ENCODE measurements around the gene PLIN1.

The PLIN1 gene

DNA sequence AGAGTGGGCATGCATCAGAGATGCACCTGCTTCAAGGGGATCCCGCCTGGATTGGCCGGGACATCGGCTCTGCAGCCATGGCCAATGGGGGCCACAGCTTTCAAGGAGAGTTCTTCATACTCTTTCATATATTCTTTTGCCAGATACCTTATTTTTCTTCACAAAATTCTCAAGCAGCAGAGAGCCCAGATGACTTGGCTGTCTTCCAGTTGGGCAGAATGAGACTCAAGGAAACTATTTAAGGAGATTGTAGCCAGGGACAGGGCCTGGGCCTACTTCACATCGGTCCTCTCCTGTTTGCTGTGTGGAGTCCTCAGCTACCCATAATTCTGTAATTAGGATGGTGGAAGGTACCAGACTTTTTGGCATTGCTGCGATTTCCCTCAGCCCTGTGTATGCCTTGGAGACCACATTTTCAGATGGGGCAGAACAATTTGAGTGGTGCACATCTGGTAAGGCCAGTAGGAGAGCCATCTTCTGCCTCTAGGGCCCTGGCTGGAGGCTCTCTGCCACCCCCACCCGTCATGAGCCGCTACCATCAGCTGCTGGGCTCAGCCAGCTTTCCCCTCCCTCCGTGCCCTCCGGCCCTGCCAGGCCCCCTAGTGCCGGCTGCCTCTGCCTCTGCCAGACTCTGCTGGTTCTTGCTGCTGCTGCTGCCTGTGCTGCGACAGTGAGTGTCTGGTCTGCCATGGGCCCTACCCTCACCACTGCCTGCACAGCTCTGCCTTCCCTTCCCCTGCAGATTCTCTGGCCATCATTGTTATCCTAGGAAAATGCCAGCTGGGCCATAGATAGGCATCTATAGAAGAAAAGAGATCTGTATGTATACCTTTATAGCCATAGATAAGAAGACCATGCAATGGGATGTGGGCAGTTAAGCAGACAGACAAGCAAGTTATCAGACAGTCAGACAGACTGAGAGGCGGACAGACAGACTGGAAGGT is 6.7 kb downstream of the PLIN1 start:
- no peak for DNase-seq (ENCODE audit: low read depth)

DNA sequence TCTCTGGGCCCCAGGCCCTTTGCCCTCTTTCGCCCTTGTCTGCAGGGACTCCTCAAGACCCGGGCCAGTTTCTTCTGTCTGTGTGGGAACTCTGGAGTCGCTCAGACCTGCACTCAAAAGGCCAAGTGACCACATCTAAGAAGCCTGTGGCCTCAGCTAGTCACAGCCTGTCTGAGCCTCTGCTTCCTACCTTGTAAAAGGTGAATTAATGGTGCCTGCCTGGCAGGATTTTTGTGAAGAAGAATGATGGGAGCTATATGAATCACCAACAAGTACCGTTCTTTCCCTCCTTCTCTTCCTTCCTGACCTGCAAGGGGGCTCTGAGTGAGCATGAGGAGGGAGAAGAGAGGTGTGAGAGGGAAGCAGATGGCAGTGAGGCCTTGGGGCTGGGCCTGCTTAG is 7.5 kb downstream of the PLIN1 start:
- DNase-seq (ENCODE audit: low read depth), result no peak

DNA sequence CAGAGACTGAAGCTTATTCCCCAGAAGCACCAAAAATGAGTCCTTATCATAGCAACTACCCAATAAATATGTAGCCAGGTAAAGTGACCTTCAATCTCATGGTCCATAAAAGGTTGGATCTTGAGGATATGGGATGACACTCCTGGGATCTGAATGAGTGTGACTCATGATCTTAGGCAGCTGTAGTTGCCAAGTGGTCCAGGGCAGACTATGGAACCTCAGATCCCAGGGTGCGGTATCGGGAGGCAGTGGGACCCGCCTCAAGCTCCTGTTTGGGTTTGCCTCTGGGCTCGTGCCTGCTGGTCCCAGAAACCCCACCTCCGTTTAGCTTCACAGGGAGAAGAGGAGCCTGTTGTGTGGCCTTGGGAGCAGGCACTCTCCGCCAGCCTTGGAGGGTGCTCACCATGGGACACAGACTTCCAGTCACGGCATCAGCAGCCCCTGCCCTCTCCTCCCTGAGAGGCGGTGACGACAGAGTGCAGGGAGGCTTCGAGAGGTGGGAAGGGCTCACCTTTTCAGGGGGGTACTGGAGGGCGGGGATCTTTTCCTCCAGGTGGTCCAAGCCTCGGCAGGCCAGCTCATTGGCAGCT is 8.1 kb downstream of the PLIN1 start:
- no peak for DNase-seq (ENCODE audit: low read depth)

DNA sequence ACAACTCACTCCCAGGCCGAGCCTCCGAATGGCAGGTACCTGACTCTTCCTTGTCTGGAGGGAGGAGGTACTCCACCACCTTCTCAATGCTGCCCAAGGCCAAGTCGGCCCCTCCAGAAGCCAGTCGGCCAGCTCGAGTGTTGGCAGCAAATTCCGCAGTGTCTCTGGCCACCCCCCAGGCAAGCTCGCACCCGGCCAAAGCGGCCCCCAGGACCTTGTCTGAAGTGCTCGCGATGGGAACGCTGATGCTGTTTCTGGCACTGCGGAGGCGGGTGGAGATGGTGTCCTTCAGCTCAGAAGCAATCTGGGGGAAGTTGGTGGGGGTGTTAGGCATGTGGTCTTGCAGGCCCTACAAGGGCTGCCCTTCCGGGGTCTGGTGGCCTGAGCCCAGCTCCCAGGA is 9.2 kb downstream of the PLIN1 start:
- no peak for DNase-seq (ENCODE audit: low read depth)

DNA sequence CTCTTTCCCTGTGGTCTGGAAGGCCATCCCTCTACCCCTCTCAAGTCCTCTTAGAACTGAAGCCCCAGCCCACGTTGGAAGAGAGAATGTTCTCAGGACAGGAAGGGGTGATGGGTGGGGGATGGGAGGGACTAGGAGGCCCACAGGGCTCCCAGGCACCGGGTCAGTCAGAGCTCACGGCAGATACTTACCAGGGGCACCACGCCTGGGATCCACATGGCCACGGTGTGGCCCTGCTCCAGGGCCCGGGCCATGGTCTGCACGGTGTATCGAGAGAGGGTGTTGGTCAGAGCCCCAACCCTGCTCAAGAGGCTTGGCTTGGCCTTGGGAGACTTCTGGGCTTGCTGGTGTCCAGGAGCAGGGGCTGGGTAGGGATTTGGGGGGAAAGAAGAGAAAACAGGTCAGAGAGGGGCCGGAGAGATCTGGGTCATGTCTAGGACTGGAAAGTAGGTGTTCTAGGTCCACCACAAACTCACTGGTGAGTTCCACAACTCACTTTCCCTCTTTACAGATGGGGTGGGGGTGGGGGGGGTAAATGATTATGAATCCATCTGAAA is 9.8 kb downstream of the PLIN1 start:
- DNase-seq (ENCODE audit: low read depth), result no peak

DNA sequence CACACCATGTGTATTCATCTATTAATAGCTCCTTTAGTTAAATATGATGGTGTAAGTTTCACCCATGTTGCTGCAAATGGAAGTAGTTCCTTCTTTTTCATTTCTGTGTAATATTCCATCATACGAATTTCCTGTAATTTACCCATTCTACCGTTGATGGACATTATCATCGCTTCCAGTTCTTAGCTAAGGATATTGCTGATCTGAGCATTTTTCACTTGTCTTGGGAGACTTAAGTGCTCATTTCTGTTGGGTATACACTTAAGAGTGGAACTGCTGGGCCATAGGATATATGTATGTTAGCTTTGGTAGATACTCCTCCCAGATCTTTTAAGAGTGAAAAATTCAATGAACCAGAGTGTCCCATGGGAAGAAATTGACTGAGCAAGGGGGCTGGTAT is 11.0 kb downstream of the PLIN1 start:
- no peak for DNase-seq (ENCODE audit: low read depth)

DNA sequence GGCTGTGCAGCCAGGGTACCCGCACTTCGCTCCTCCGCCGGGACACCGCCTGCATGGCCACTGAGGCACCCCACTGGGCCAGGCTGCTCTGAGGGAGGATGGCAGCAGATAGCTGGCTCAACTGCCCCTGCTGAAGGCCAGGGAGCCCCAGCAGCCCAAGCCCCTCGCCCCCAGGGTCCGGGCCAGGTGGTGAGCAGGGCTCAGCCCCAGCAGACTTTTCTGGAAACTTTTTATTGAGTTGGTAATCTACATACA is 11.5 kb downstream of the PLIN1 start:
- DNase-seq (ENCODE audit: low read depth), result no peak

DNA sequence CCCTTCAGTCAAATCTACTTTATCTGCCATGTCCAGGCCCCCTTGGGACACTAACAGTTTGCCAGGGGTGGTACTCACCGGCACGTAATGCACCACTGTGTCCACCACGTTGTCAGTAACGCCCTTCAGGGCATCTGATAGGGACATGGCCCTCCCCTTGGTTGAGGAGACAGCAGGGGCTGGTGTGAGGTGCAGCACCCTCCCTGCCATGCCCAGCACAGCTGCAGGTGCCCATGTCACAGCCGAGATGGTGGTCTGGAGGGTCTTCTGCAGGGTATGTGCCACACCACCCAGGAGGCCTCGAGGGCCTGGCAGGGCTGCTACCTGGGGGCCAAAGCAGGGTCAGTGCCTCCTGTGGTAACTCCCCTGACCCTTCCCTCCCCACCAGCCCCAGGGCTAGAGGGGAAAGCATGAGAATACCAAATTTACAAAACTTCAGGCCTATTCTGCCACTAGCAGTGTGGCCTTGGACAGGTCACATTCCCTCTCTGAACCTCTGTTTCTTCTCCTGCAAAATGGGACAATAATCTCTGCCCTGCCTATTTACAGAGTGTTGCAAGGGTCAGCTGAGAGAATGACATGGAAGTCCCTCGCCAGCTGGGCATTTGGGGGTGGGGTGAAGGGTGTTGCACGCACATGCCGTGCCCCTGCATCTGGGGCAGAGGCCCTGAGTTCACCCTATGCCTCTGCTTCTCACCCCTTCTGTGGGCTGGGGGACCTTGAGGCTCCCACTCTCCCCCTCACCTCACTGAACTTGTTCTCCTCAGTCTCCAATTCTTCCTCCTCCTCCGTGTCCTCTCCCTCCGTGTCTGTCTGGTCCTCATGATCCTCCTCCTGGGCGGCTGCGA is 12.1 kb downstream of the PLIN1 start:
- no peak for DNase-seq (ENCODE audit: low read depth)

DNA sequence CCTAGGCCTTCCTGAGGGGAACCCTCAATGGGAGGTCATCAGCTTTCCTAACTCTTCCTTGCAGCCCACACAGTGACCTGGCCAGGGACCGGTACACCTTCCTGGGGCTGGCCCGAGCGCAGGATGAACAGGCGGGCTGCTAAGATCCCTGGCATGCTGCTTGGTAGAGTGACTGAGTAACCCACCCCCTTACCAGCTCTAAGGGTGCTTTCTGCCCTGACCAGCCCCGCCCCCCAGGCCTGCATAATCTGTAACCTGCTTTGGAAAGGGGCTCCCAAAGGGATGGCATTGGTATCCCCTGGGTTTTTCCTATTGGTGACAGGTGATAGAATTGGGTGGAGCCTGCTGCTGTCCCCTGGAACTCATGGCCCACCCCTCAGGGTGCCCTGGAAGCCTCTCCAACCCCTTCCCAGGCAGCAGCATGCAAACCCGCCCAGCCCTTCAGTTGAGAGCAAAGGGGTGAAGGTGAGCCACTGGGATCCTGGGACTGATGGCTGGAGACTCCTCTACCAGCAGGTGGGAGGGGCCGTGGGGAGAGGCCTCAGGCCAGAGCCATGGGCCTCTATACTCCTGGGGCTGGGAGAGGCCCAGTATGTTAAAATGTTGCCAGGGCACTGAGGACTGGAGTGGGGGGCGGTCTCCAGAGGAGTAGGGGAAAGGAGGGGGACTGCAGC is 12.8 kb downstream of the PLIN1 start:
- no peak for DNase-seq (ENCODE audit: low read depth)

DNA sequence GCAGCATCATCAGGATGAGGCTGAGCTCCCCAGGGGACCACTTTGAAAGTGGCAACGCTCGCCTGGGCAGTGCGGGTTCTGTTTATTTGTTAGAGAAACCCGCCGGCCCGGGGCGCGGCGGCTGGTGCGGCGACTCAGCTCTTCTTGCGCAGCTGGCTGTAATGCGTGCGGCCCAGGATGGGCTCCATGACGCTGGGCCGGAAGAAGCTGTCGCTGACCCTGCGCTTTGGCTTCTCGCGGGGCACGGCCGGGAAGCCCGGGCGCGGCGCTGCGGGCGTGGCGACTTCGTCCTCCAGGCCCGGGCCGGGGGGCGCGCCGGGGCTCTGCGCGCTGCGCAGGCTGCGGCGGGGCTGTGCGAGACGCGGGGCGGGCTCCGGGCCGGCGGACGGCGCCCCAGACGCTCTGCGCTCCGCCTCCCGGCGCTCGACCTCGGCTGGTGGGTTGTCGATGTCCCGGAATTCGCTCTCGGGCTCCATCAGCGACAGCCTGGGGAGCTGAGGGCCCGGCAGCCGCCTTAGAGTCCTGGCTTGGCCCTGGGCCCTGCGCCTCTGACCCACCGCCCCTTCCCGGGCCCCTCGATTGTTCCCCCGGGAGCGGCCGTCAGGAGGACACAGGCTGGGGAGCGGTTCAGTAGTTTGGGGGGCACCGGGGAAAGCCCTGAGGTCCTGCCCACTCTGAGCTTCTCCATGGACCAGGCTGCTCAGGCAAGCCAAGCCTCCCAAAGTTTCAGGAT is 13.6 kb downstream of the PLIN1 start:
- no peak for DNase-seq (ENCODE audit: low read depth)

DNA sequence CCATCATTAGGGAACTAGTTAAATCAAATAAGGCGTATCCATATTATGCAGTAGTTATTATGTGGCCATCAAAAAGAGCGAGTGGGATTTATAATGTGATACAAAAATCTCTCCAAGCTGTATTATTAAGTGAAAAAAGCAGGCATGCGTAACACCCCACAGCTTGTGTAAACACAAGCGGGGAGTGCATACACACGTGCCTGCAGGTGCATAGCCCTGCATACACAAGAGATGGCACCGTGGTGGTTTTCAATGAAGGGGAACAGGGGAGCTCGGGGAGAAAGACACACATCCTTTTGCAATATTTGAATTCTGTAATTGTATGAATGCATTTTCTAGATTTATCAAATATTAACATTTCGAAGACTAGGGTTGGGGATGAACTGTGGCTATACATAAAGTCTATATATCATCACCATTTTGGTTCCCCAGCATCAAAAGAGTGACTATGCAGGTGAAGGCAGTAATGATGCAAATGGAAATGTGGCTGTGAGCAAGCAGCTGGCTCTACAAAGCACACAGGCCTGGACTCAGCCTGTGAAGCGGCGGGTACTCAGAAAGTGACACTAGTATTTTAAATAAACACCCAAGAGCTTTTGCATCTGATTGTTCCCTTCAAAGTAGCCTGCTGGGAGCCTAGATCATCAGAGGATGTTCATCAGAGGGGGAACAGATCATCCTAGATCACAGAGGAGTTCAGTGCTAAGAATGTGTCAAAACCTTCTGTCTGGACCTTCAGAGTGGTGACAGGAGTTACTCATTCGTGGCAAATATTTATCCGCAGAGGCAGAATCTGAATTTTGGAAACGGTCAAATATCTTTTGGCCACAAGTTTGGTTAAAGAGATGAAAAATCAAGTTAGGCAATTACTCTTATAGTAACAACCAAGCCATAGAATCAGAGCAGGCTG is 14.5 kb downstream of the PLIN1 start:
- DNase-seq (ENCODE audit: low read depth), result no peak

DNA sequence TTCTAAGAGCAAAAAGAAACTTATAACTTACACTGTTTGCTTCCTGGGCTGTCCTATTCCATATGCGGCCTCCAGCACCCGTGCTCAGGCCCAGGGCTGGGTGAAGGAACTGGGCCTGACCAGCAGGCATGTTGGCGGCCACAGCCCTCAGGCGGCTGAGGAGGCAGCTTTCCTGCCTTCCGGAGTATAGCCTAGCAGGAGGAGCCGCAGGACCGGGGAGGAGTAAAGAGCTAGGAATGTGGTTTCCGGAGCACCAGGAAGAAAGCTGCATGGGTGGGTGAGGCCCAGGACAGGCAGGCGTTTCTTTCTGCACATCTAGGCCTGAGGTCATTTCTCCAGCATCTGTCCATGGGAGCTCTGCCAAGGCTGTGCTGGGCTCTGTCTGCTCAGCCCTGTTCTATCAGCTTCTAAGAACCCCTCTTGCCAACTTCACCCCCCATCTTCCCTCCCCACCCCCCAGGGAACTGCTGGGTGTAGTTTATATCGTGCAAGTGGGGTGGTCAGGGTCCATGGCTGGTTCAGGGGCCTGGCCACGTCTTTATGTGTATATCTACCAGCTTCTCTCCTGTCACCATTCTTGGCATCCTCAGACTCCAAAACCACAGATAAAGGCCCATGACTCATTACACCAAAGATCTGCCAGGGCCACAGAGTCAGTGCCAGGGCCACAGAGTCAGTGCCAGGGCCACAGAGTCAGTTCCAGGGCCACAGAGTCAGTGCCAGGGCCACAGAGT is 16.1 kb downstream of the PLIN1 start:
- no peak for DNase-seq (ENCODE audit: low read depth)

DNA sequence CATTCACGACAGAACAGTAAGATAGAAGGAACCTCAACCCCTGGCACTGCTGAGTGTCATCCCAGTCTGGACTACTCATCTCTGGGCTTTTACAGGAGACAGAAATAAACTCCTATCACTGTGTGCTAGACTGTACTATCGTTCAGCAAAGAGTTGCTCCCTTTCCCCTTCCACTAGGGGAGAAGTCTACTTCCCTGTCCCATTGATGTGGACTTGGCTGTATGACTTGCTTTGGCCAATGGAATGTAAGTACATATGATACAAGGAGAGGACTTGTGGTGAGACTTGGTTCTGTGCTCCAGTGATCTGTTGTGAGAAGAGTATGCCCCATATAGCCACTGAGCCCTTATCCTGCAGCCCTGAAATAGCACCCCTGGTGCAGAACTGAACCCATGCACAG is 18.6 kb downstream of the PLIN1 start:
- DNase-seq (ENCODE audit: low read depth), result no peak

DNA sequence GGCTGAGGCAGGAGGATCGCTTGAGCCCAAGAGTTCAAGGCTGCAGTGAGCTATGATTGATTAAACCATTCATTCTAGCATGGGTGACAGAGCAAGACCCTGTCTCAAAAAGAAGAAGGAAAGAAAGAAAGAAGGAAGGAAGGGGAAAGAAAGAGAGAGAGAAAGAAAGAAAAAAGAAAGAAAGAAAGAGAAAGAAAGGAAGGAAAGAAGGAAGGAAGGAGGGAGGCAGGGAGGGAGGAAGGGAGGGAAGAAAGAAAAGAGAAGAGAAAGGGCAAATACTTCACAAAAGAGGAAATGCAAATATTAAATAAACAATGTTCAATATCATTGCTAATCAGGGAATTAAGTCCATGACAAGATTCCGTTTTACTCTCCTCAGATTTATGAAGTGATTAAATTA is 19.9 kb downstream of the PLIN1 start:
- DNase-seq (ENCODE audit: low read depth), result no peak

DNA sequence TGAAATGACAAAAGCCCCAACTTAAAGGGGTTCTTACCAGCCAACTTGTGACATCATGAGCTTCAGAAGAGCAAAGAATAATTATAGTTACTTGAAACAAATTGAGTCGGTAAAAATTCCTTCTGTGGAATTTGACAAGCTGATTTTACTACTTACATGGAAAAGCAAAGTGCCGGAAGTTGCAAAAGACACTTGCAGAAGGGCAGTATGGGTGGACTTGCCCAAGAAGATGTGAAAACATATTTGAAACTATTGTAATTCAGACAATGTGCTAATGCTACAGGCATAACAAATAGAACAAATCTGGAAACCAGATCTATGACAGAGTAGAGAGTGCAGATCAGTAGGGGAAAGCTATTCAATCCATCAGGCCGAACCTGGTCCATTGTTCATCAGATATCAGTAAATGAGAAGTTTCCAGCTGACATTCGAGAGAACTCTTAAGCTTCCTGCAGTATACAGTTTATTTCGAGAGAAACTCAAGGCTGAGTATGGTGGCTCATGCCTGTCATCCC is 21.4 kb downstream of the PLIN1 start:
- DNase-seq (ENCODE audit: low read depth), result no peak

DNA sequence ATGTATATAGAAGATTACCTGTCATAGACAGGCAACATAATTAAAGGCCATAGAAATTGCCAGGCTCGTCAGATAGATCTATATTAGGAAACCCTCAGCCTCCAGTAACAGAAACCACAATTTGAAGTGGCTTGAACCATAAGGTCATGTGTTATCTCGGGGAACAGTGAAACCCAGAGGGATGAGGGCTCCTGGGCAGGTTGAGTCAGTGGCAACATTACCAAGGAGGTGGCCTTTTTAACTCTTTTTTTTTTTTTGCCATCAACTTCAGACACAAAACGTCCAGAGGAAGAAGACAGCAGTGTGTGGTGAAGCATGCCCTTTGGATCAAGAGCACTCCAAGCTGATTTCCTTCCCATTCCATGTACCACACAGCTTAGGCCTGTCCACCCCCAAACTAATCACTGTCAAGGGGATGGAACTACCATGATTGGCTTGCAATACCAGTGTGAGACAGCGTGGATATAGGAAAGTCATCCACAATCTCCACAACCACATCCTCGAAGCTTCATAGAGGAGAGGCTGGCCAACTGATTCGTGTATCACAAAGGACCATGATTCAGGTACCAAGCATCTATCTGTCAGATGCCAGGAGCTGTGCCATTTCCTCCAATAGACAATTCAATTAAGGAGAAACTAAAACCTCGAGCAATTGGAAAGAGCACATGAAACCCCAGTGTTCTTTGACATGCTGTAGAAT is 22.9 kb downstream of the PLIN1 start:
- no peak for DNase-seq (ENCODE audit: low read depth)

DNA sequence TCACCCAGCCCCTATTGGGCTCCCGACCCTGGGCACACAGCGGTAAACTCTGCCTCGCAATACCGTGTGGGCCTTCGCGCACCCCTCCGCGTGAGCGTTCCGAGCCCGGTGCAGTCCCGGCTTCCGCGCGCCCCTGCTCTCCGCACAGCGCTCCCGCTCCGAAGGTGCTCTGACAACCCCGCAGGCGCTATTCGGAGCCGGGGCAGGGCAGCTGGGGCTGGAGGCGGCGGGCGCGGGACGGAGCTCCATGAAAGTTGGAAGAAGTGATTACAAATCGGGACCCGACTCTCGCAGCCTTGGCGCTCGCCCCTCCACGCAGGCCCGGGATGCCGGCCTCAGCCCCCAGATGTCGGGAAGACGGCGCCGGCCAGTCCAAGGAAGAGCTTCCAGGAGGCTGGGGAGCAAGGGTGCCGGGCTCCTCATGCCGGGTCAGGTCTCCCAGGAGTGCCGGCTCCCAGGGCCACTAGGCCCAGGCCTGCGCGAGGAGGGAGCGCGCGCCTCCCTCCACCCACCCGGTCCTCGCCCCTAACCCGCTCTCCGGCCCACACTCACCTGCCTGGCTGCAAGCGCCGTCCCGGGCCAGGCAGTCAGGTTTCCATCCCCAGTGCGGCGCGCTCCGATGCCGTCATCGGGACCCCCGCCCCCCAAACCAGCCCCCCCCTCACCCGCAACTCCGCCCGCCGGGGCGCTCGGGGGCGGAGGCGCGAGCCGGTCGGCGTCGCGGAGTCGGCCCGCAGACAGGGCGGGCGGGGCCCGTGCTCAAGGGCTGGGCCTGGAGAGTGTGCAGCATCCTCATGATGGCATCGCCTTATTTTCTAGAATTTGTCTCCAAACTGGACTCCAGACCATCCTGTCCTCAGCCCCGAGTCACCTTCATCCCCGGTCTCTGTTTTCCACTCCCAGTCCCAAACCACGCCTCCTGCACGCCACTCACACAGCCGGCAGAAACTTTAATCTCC is 24.0 kb downstream of the PLIN1 start, which contains the start of gene KIF7:
Gene KIF7, minus strand, starts transcription at position 621 of the 959 bp plus-strand sequence. CDS start 2,537 bp downstream, outside the sequence.
- DNase-seq (ENCODE audit: low read depth), result no peak

Measured in stimulated activated CD8-positive, alpha-beta memory T cell treated with anti-CD3 and anti-CD28 coated beads, Interleukin-12 subunit alpha, Interleukin-12 subunit beta, amount 100 ng/mL, for 4 hours (primary cell).